GM23248 (cell line): Measurements from ENCODE around the gene NDUFA11. TPM values are rescaled to one million over a fixed set of nuclear protein-coding genes. Genes with fewer than 3 reads are reported as not detected.

Experiments used
- DNase-seq: peaks from one replicate; pipeline ENCODE4 v3.0.0-alpha.2; 2015
- H2AFZ ChIP-seq: fragments of 200-600 bp; sonication (generic); 2 replicates; pipeline ENCODE4 v1.6.1; 2016; ENCODE audit warnings: antibody characterized with exemption
- H3F3A ChIP-seq: fragments of 200-600 bp; sonication (generic); 2 replicates; pipeline ENCODE4 v1.6.1; 2016; ENCODE audit warnings: mild to moderate bottlenecking, antibody characterized with exemption, mixed run types; ENCODE audit not compliant: insufficient read depth
- H3K27ac ChIP-seq: fragments of 200-600 bp; sonication (generic); 2 replicates; pipeline ENCODE4 v1.5.1; 2016; ENCODE audit warnings: mild to moderate bottlenecking
- H3K27me3 ChIP-seq: fragments of 200-600 bp; sonication (generic); replicated peaks from 2 replicates; pipeline ENCODE4 v1.6.1; 2016; ENCODE audit warnings: mild to moderate bottlenecking; ENCODE audit not compliant: insufficient read depth
- H3K36me3 ChIP-seq: fragments of 200-600 bp; sonication (generic); 2 replicates; pipeline ENCODE4 v1.6.1; 2016; ENCODE audit warnings: low read depth, mild to moderate bottlenecking
- H3K4me1 ChIP-seq: fragments of 200-600 bp; sonication (generic); 2 replicates; pipeline ENCODE4 v1.6.1; 2016; ENCODE audit warnings: mild to moderate bottlenecking; ENCODE audit not compliant: insufficient read depth
- H3K4me2 ChIP-seq: fragments of 200-600 bp; sonication (generic); one replicate; pipeline ENCODE4 v1.6.1; 2016; ENCODE audit warnings: mild to moderate bottlenecking; ENCODE audit not compliant: unreplicated experiment
- H3K4me3 ChIP-seq: fragments of 200-600 bp; sonication (generic); 2 replicates; pipeline ENCODE4 v1.5.1; 2016; ENCODE audit warnings: mild to moderate bottlenecking
- H3K79me2 ChIP-seq: fragments of 200-600 bp; sonication (generic); 2 replicates; pipeline ENCODE4 v1.6.1; 2016; ENCODE audit warnings: mild to moderate bottlenecking; ENCODE audit not compliant: insufficient read depth
- H3K9ac ChIP-seq: fragments of 200-600 bp; sonication (generic); 2 replicates; pipeline ENCODE4 v1.6.1; 2016; ENCODE audit warnings: mild to moderate bottlenecking
- H3K9me2 ChIP-seq: fragments of 200-600 bp; sonication (generic); 2 replicates; pipeline ENCODE4 v1.6.1; 2016; ENCODE audit warnings: mixed run types, mild to moderate bottlenecking, moderate library complexity; ENCODE audit not compliant: insufficient read depth
- H3K9me3 ChIP-seq: fragments of 200-600 bp; sonication (generic); one replicate; pipeline ENCODE4 v1.6.1; 2017; ENCODE audit warnings: low read depth
- H4K20me1 ChIP-seq: fragments of 200-600 bp; sonication (generic); 2 replicates; pipeline ENCODE4 v1.6.0; 2016; ENCODE audit not compliant: insufficient read depth
- EZH2 ChIP-seq: fragments of 200-600 bp; sonication (generic); IDR thresholded peaks from 2 replicates; pipeline ENCODE4 v1.6.1; 2018; ENCODE audit warnings: antibody characterized with exemption, mild to moderate bottlenecking; ENCODE audit not compliant: insufficient read depth, poor library complexity, severe bottlenecking
- EZH2phosphoT487 ChIP-seq: fragments of 200-600 bp; sonication (generic); IDR thresholded peaks from 2 replicates; pipeline ENCODE4 v1.6.1; 2018; ENCODE audit warnings: antibody characterized with exemption, moderate library complexity, mild to moderate bottlenecking, low read depth; ENCODE audit not compliant: insufficient read depth
- WGBS, 2 experiments: methylation state at CpG; one replicate each; pipeline ENCODE4 v1.1.6; 2015 to 2017; ENCODE audit warnings: low lambda C conversion rate in 2 of 2, low coverage in 1 of 2; ENCODE audit errors: missing lambda C conversion rate in 2 of 2; 5-methylcytosine and 5-hydroxymethylcytosine counted together
- in situ Hi-C: fragments of 300-500 bp; cut with MboI; formaldehyde crosslinking; loops from 2 replicates; pipeline ENCODE4 v1.15.0; 2020
- polyA plus RNA-seq: library from polyadenylated mRNA; unstranded; fragments of >200 nt; fragmentation: Nextera tagmentation; extraction: Ambion mirVana; gene quantifications from 2 replicates; pipeline ENCODE4 v1.2.1, GENCODE V29; 2016
- total RNA-seq: library from RNA; depleted of rRNA; stranded (reverse); fragments of >200 nt; shearing (Covaris generic); gene quantifications from 2 replicates; pipeline ENCODE4 v1.2.3, GENCODE V29; 2014

NDUFA11 gene
- total and polyA plus RNA-seq, 2 experiments from 2014 or later, result 231 to 588 TPM

DNA sequence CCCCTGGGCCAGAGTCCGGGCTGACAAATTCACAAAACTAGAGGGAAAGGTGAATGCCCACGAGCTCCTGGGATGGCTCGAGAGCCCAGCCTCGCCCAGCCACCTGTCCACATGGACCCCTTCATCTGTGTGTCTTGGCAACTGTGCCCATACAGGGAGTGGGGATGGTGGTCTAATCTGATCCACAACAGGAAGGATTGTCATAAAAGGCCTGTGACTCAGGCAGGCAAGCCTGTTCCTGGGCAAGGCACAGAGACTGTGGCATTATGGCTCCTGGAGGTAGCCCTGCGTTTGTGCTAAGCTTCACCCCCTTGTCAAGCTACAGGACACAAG, 30.4 kb upstream of the NDUFA11 start:
- Histone ChIP-seq H4K20me1 (no peaks in the 10 kb centered on the region), H3K4me3 (no peak overlapping the region), H3K27ac (peak overlapping the region; percentile 93), H3K4me2 (peak overlapping the region; percentile 81), H3K9ac (peak overlapping the region; percentile 76), H3K9me2 (no peaks in the 10 kb centered on the region), H3K36me3 (peaks cover 8% of the 10 kb centered on the region; the same call in 1 of the 2 replicates), H2AFZ (no peak overlapping the region), H3K79me2 (peaks cover 49% of the 10 kb centered on the region), H3K27me3 (no peaks in the 10 kb centered on the region), H3F3A (peaks cover 32% of the 10 kb centered on the region), H3K9me3 (no peaks in the 10 kb centered on the region), H3K4me1 (peaks cover 26% of the 10 kb centered on the region)
- DNase-seq, result peak; percentile 49
- in situ Hi-C loops, result no loop called here
- TF ChIP-seq EZH2 (no peak), EZH2phosphoT487 (no peak)
- WGBS, 2 experiments, result 77 to 85% methylated on average over 5 of the region's 5 CpGs

DNA sequence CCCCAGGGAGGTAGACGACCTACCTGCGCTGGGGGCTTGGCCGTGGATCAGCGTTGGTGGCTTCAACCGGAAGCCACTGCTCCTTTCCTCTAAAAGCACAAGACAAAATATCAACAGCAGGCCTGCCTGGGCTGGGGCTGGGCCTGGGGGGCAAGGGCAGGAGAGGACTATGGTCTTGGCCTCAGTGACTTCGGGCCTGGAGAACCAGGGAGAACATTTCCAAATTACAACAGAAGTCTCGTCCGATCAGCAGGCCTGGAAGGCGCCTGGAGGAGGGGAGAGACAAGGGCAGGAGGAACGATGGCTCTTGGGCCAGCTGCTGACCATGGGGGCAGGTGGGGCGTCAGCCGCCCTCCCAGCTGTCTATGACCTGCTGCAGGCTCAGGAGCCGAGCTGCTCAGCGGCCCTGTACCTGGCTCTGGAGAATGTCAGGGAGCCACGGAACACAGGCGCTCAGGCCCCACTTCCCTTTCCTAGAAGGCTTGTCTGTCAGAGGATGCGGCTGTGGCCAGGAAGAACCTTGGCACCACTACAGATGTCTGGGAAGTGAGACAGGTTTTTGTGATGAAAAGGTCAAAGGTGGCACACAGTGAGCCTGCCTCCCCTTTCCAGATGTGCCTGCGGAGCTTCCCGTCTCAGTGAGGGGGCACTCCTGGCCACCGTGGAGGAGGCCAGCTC, 29.9 kb upstream of the NDUFA11 start:
- no peak for DNase-seq
- peaks cover 13% of the 10 kb centered on the region; the same call in 1 of the 2 replicates for H3K36me3 ChIP-seq
- H3F3A ChIP-seq, result peaks cover 36% of the 10 kb centered on the region
- peaks cover 26% of the 10 kb centered on the region for H3K4me1 ChIP-seq
- H3K4me2 ChIP-seq, result no peak overlapping the region
- no peaks in the 10 kb centered on the region for H3K9me3 ChIP-seq
- peak overlapping the region; percentile 93 for H3K27ac ChIP-seq
- peaks cover 46% of the 10 kb centered on the region for H3K79me2 ChIP-seq
- no peaks in the 10 kb centered on the region for H4K20me1 ChIP-seq
- H2AFZ ChIP-seq, result no peak overlapping the region
- TF ChIP-seq EZH2 (no peak), EZH2phosphoT487 (no peak)
- H3K9me2 ChIP-seq, result no peaks in the 10 kb centered on the region
- no peaks in the 10 kb centered on the region for H3K27me3 ChIP-seq
- no peak overlapping the region for H3K9ac ChIP-seq
- H3K4me3 ChIP-seq, result no peak overlapping the region
- in situ Hi-C loops, result no loop called here
- 92 to 95% methylated on average over 20 of the region's 20 CpGs for WGBS, 2 experiments

DNA sequence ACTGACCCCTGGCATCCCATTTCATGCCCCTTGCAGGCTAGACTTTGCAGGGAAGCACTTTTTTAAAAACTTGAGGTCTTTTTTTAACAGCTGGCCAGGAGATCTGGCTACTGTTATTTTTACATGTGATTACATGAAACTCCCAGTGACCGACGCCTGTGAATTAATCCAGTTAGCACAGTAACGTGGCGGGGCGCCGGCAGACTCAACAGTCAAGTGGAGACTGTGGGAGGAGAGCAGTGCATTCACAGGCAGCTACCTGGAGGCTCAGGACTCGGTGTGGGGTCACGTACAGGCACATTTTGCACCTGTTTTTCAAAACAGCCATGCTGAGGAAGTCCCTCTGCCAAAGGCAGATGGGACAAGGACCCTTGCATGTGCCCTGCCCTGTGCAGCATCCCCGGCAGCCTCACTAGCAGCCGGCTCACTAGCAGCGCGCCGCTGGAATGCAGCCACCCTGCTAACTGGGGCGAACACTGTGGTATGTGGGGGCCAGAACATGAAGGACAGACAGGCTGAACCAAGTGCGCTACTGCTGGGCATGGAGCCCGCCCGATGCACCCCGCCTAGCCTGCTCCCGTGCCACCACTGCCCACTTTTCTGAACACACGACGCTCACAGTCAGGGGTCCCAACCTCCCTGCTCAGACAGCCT, 29.1 kb upstream of the NDUFA11 start:
- WGBS, 2 experiments, result 95% methylated on average over 21 of the region's 21 CpGs
- Histone ChIP-seq H3K79me2 (peaks cover 38% of the 10 kb centered on the region), H3K36me3 (peaks cover 19% of the 10 kb centered on the region; the same call in 1 of the 2 replicates), H3K4me1 (peaks cover 26% of the 10 kb centered on the region), H3K27ac (no peak overlapping the region), H3F3A (peaks cover 44% of the 10 kb centered on the region), H3K4me2 (no peak overlapping the region), H3K9ac (no peak overlapping the region), H3K27me3 (no peaks in the 10 kb centered on the region), H3K9me2 (no peaks in the 10 kb centered on the region), H3K9me3 (no peaks in the 10 kb centered on the region), H3K4me3 (no peak overlapping the region), H4K20me1 (no peaks in the 10 kb centered on the region), H2AFZ (no peak overlapping the region)
- DNase-seq, result no peak
- TF ChIP-seq EZH2phosphoT487 (no peak), EZH2 (no peak)
- in situ Hi-C loops, result no loop called here

DNA sequence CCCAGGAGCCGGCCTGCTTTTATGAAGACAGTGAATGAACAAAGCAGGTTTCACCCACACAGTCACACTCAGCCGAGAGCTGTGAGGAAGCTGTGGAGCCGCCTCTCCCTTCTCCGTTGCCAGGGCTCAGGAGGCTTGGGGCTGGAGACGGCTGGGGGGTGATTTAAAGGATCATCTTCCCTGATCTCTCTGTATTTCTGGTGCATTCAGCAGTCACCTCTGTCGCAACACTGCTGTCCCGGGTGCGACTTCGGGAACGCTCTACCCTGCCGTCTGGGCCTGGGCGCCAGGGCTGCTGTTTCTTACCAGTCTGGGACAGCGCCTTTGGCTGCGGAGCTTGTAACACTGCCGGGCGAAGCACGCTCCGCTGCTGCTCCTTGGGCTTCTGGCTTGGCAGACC, 28.6 kb upstream of the NDUFA11 start:
- Histone ChIP-seq H3F3A (peaks cover 50% of the 10 kb centered on the region), H3K4me2 (no peak overlapping the region), H3K9me2 (no peaks in the 10 kb centered on the region), H4K20me1 (no peaks in the 10 kb centered on the region), H3K79me2 (peaks cover 33% of the 10 kb centered on the region), H3K4me1 (peaks cover 31% of the 10 kb centered on the region), H3K9ac (no peak overlapping the region), H3K9me3 (no peaks in the 10 kb centered on the region), H3K27ac (no peak overlapping the region), H3K27me3 (no peaks in the 10 kb centered on the region), H2AFZ (no peak overlapping the region), H3K4me3 (no peak overlapping the region), H3K36me3 (peaks cover 24% of the 10 kb centered on the region)
- in situ Hi-C loops, result no loop called here
- TF ChIP-seq EZH2phosphoT487, result no peak
- TF ChIP-seq EZH2, result no peak
- DNase-seq, result no peak
- 96% methylated on average over 18 of the region's 18 CpGs for WGBS, 2 experiments
